ENCODE measurements around the gene CCBE1.

GRCh38 chr18:59501920-59502273 is 195.3 kb downstream of the CCBE1 start:
- TF ChIP-seq CTCF (conservative IDR thresholded peaks at IDR 0.05) = no peak
- no peak for TF ChIP-seq ZFX (IDR thresholded peaks at IDR 0.05)

All from C4-2B (cell line).